H4 (cell line): Measurements from ENCODE around the gene BHLHE40. TPM values are rescaled to one million over a fixed set of nuclear protein-coding genes. Genes with fewer than 3 reads are reported as not detected.

ENCODE experiments used
- DNase-seq: peaks from one replicate; pipeline ENCODE4 v3.0.0-alpha.2; 2015; ENCODE audit warnings: low spot score
- total RNA-seq: library from RNA; depleted of rRNA; stranded (reverse); fragments of >200 nt; shearing (Covaris generic); gene quantifications from 2 replicates; pipeline ENCODE4 v1.2.3, GENCODE V29; 2014; rRNA removed

Gene BHLHE40
- total RNA-seq = 28.0 and 38.3 TPM in 2 replicates

GRCh38 chr3:4979428-4980228 is at the start of gene BHLHE40:
BHLHE40 (plus strand) TSS chr3:4979437; CDS start chr3:4979719, 282 bp downstream.
- DNase-seq = peak; percentile 28

- no peak for DNase-seq
Observed at GRCh38 chr3:4930501-4930900, 48.7 kb upstream of the BHLHE40 start.

GRCh38 chr3:4934050-4934449 is 45.2 kb upstream of the BHLHE40 start:
- DNase-seq = no peak

GRCh38 chr3:4935347-4935746 is 43.9 kb upstream of the BHLHE40 start:
- DNase-seq = no peak

- DNase-seq = no peak
Observed at GRCh38 chr3:4936982-4937614, 42.1 kb upstream of the BHLHE40 start.

GRCh38 chr3:4938281-4938982 is 40.8 kb upstream of the BHLHE40 start:
- DNase-seq = no peak

GRCh38 chr3:4939276-4939675 is 40.0 kb upstream of the BHLHE40 start:
- DNase-seq = no peak

- no peak for DNase-seq
Observed at GRCh38 chr3:4940985-4941384, 38.3 kb upstream of the BHLHE40 start.

GRCh38 chr3:4943549-4943948 is 35.7 kb upstream of the BHLHE40 start:
- DNase-seq = no peak

- DNase-seq = no peak
Observed at GRCh38 chr3:4945324-4945723, 33.9 kb upstream of the BHLHE40 start.

GRCh38 chr3:4947028-4947427 is 32.2 kb upstream of the BHLHE40 start:
- DNase-seq = no peak

- no peak for DNase-seq
Observed at GRCh38 chr3:4948395-4948794, 30.8 kb upstream of the BHLHE40 start.

GRCh38 chr3:4949004-4949403 is 30.2 kb upstream of the BHLHE40 start:
- no peak for DNase-seq

GRCh38 chr3:4949659-4950058 is 29.6 kb upstream of the BHLHE40 start:
- DNase-seq = no peak

- DNase-seq = no peak
Observed at GRCh38 chr3:4950351-4950784, 28.9 kb upstream of the BHLHE40 start.

GRCh38 chr3:4950948-4951347 is 28.3 kb upstream of the BHLHE40 start:
- DNase-seq = no peak

GRCh38 chr3:4953119-4953518 is 26.1 kb upstream of the BHLHE40 start:
- DNase-seq = no peak

GRCh38 chr3:4954256-4955000 is 24.8 kb upstream of the BHLHE40 start:
- DNase-seq = no peak

- DNase-seq = no peak
Observed at GRCh38 chr3:4956099-4956498, 23.1 kb upstream of the BHLHE40 start.

- no peak for DNase-seq
Observed at GRCh38 chr3:4956738-4957137, 22.5 kb upstream of the BHLHE40 start.

GRCh38 chr3:4957978-4958377 is 21.3 kb upstream of the BHLHE40 start:
- DNase-seq = no peak

- DNase-seq = no peak
Observed at GRCh38 chr3:4959180-4959579, 20.1 kb upstream of the BHLHE40 start.
